OCI-LY7 (cell line): ENCODE results near the gene FAM156A.

Experiments used
- EZH2phosphoT487 ChIP-seq: fragments of 200-600 bp; sonication (generic); IDR thresholded peaks from 2 replicates; pipeline ENCODE4 v1.6.1; 2018; ENCODE audit warnings: low read depth, borderline replicate concordance, mild to moderate bottlenecking, mixed run types, antibody characterized with exemption, low read length, moderate library complexity, mixed read lengths
- TF ChIP-seq, protein P1 (sequence below): fragments of 200-600 bp; sonication (generic); conservative IDR thresholded peaks from 2 replicates; pipeline ENCODE4 v1.5.1; 2014; ENCODE audit warnings: mild to moderate bottlenecking, antibody characterized with exemption, low read length, moderate library complexity, mixed read lengths

DNA sequence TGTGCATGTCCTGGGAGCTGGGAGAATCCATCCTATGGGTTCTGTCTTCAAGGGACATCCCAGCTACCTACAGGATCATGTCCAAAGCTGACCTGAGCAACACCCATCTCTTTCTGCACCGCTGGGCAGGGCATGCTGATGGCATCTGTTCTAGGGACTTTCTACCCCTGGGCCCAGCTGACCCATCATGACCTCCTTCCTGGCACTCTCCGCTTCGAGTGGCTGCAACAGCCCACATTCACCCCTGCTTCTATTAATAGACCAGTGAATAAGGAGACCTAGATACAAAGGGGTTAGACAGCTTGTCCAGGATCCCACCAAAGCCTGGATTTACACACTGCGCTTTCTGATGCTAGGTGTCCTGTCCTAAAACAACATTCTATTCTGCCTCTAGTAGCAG is 45.7 kb upstream of the FAM156A start:
- TF ChIP-seq, protein P1, sequence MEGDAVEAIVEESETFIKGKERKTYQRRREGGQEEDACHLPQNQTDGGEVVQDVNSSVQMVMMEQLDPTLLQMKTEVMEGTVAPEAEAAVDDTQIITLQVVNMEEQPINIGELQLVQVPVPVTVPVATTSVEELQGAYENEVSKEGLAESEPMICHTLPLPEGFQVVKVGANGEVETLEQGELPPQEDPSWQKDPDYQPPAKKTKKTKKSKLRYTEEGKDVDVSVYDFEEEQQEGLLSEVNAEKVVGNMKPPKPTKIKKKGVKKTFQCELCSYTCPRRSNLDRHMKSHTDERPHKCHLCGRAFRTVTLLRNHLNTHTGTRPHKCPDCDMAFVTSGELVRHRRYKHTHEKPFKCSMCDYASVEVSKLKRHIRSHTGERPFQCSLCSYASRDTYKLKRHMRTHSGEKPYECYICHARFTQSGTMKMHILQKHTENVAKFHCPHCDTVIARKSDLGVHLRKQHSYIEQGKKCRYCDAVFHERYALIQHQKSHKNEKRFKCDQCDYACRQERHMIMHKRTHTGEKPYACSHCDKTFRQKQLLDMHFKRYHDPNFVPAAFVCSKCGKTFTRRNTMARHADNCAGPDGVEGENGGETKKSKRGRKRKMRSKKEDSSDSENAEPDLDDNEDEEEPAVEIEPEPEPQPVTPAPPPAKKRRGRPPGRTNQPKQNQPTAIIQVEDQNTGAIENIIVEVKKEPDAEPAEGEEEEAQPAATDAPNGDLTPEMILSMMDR: no peak
- no peak for TF ChIP-seq EZH2phosphoT487
